COLO829 (cell line): ENCODE results near the gene MAN1B1.

Source experiments
- DNase-seq: peaks from one replicate; pipeline ENCODE4 v3.0.0; 2012; ENCODE audit warnings: low spot score

MAN1B1 gene

GRCh38 chr9:137068539-137069507 lies 18.0 kb upstream of the MAN1B1 start:
- no peak for DNase-seq

DNA sequence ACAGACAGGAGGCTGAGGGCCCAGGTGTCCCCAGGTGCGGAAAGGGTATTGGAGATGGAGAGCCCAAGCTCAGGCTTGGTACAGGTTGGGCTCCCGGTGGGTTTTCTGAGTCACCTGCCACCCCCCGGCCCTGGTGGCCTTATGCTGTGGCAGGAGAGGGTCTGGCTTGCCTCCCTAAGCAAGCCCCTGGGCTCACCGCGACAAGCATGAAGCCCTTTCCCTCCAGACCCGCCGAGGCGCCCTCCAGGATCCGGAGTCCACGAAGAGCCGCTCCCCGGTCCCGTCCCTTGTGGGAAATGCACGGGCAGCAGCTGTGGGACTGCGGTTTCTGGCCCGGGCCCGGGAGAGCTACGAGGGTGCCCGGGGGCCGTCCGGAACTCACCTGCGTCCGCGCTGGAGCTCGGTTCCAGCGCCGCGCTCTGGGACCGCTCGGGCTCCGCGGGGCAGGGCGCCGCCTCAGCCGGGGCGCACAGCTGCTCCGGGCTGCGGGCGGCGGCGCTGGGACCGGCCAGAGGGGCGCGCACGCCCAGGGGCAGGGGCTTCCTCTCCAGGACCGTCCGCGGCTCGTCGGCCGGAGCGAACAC lies 17.2 kb upstream of the MAN1B1 start:
- DNase-seq, result no peak

- DNase-seq, result peak; percentile 80
Measured at GRCh38 chr9:137070201-137070905, 16.4 kb upstream of the MAN1B1 start, which contains the start of gene SAPCD2. Gene SAPCD2, minus strand, starts transcription at chr9:137070557. Its CDS starts 97 bp downstream, at chr9:137070460.

DNA sequence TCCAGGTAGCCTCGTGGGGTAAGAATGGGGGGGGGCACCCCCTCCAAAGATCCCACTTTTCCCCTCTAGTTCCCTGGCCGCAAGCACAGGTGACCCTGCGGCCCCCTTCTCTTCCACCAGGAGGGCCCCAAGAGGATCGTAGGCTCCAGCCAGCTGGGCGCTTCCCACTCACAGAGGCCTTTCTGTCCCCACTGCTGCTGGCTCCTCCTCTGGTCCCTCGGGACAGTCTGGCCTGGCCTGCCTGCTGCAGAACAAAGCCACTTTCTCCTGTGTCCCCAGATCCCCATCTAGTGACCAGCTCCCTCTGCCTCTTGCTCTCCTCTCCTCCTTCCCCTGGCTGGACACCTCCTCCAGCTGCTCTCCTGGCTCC lies 15.9 kb upstream of the MAN1B1 start:
- DNase-seq, result no peak

DNA sequence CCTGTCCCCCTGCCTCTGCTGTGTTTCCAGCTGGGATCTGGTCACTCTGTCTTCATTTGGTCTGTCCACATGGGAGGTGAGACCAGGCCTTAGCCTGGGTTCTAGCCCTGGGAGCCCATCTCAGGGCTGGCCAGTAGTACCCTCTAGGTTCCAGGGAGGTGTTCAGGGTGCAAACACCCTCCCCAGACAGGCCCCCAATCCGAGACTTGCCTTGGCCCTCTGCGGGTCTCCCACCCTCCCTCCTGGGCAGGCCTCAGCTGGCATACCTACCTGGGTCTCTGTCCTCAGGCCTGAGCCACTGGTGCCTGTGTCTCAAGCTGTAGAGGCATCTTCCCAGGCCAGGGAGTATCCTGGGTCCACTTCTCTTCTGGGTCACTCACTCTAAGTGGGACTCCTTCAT lies 15.5 kb upstream of the MAN1B1 start:
- DNase-seq, result no peak

- no peak for DNase-seq
Measured at GRCh38 chr9:137073992-137074399, 12.8 kb upstream of the MAN1B1 start.

GRCh38 chr9:137074657-137075274 lies 12.0 kb upstream of the MAN1B1 start:
- DNase-seq, result no peak

DNA sequence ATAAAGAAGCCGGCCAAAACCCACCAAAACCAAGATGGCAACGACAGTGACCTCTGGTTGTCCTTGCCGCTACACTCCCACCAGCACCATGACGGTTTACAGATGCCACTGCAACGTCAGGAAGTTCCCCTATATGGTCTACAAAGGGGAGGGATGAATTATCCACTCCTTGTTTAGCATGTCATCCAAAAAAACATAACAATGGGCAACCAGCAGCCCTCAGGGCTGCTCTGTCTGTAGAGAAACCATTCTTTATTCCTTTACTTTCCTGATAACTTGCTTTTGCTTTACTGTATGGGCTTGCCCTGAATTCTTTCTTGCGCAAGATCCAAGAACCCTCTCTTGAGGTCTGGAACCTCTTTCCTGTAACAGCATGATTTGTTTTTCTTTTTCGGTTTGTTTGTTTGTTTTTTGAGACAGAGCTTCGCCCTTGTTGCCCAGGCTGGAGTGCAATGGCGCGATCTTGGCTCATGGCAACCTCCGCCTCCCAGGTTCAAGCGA lies 11.5 kb upstream of the MAN1B1 start:
- no peak for DNase-seq

DNA sequence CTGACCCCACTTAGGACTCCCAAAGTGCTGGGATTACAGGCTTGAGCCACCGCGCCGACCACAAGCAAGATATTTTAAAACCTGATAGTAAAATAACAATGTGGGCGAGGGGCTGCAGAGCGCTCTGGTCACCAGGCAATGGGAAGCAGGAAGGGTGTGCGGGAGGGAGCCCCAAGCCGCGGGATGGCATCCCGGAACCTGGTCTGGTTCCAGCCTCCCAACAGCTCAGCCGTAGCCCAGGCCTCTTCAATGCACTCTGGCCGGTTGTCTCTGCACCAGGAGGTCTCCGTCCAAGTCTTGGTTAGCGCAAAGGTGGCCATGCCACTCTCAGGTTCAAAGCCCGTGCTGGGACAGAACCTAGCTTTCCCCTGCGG lies 10.2 kb upstream of the MAN1B1 start:
- no peak for DNase-seq

- no peak for DNase-seq
Measured at GRCh38 chr9:137077010-137077747, 9.6 kb upstream of the MAN1B1 start, which contains the start of gene UAP1L1. Gene UAP1L1, plus strand, starts transcription at chr9:137077517. Its CDS starts 16 bp downstream, at chr9:137077533.

DNA sequence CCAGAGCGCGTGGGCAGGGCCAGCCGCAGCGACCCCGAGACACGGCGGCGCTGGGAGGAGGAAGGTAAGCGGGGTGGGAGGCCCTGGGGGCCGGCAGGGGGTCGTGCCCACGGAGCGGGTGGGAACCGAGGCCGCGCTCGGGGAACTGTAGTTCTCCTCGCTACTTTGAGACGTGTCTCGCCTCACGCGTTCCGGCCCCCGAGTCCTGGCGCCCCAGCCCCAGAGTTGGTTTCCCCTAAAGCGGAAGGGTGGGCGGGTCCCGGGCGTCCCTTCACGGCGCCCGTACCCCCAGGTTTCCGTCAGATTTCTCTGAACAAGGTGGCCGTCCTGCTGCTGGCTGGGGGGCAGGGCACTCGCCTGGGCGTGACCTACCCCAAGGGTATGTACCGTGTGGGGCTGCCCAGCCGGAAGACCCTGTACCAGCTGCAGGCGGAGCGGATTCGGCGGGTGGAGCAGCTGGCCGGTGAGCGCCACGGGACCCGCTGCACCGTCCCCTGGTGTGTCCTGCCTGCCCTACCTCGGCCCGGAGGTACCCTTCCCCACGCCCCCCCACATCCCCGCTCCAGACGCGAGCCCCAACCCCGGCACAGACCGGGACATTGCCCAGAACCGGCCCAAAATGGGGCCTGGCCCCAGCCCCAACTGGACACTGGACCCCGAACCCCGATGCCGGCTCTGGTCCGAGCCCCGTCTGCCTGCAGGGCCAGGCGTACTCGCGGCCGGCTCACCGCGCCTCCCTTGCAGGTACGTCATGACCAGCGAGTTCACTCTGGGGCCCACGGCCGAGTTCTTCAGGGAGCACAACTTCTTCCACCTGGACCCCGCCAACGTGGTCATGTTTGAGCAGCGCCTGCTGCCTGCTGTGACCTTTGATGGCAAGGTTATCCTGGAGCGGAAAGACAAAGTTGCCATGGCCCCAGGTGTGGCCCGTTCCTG lies 8.8 kb upstream of the MAN1B1 start:
- DNase-seq, result no peak

DNA sequence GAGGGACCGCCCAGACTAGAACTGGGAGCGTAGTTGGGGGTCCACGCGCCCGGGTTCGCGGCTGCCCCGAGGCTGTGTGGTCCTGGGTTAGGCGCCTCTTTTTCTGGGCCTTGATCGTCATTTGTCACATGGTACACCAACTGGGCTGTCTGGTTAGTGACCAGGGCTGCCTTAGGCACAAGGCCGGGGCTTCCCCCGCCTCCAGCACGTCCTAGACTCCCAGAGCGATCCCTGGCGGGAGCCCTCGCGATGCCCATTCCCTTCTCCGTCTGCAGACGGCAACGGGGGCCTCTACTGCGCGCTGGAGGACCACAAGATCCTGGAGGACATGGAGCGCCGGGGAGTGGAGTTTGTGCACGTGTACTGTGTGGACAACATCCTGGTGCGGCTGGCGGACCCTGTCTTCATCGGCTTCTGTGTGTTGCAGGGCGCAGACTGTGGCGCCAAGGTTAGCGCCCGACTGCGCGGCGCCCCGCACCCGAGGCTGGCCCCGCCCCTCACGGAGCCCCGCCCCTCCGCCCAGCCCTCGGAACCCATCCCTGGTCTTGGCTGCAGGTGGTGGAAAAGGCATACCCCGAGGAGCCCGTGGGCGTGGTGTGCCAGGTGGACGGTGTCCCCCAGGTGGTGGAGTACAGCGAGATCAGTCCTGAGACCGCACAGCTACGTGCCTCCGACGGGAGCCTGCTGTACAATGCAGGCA lies 7.9 kb upstream of the MAN1B1 start:
- no peak for DNase-seq

DNA sequence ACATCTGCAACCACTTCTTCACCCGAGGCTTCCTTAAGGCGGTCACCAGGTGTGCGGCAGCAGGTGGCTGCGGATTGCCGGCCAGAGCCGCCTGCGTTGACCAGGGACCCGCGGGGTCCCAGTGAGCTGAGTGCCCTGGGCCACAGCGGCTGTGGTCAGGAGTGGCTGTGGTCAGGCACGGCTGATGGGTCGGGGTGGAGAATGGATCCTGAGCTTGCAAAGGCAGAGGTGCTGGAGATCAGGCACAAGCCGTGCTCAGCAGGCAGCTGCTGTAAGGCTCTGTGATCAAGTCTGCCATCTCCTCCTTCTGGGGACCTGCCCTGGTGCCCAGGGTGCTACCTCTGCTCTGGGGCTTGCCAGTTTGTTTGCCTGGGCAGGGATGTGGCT lies 7.4 kb upstream of the MAN1B1 start:
- no peak for DNase-seq

DNA sequence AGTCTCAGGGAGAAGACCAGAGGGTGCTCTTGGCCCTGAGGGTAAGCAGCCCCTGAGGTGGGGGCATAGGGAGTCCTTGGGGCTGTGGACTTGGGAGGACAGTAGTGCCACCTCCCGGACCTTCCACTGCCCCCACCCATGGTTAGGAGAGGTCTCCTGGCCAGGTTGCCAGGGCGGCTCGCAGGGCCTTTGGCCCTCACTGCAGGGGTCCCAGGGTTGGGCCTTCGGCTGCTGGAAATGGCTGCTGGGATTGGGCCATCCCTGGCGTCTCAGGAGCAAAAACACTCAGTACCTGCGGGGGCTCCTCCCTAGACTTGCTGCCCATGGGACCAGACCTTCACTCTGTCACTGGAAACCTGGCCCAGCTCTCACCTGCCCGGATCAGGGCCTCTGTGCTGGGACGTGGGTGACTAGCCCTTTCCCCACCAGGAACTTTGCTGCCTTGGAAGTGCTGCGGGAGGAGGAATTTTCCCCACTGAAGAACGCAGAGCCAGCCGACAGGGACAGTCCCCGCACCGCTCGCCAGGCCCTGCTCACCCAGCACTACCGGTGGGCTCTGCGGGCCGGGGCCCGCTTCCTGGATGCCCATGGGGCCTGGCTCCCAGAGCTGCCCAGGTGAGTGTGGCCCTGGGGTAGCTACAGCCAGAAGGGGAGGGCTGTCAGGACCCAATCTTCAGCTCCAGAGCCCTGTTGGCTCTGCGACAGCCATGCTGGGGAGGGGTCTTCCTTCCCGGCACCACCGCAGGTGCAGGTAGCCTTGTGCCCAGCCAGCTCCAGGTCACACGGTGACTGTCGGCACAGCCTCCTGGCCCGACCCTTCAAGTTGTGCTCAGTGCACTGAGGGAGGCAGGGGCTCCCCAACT lies 6.3 kb upstream of the MAN1B1 start:
- no peak for DNase-seq

DNA sequence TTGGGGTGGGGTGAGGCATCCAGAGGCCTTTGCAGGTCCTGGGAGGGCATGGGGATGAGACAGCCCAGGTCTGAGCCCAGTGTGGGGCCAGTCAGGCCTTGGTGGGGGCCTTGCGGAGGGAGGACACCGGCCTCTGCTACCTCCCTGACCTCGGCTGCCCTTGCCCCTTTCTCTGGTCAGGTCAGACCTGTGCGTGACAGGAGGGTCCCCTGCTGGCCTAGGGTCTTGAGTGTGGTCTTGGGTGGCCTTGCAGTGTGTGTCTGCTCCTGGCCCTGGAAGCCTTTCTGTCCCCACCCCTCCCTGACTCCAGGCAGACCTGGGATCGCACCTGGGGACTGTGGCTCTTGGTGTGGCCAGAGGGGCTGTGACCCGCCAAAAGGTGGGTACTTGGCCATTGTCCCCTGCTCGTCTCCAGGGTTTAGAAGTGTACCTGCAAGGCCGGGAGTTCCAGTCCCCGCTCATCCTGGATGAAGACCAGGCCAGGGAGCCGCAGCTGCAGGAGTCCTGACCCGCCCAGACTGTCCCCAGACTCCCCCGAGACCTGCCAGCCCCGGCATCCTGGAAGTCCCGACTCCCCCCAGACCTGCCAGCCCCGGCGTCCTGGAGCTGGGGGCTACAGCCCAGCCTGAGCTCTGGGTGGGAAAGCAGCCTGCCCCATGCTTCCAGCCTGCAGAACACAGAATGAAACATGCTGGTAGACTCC lies 4.4 kb upstream of the MAN1B1 start:
- DNase-seq, result no peak

GRCh38 chr9:137082925-137083290 lies 3.9 kb upstream of the MAN1B1 start:
- DNase-seq, result no peak

DNA sequence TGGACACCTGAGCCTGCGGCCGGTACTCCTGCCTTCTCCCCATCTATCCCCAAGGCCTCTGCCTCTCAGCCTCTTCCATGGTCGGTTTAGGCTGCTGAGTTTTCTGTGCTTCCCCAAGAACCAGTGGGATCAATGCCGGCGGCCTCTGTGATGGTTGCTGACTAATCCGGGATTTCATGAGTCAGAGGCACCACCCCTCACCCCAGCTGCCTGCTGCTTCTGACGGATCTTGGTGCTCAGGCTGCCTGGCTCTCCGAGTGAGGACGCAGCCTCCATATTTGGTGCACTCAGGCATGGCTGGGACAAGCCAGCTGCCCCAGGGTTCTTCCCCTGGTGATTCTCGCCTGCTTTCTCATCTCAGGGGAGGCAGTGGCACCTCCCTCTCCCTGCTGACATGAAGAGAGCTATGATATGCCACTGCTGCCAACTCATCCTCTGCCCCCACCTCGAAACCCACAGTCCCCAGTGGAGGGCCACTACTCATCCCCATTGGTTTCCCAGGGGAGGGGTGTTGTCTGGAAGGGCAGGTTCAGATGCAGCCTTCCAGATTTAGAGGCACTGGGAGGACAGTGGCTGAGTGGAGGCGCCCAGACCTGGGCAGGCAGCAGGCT lies 3.3 kb upstream of the MAN1B1 start:
- DNase-seq, result peak; percentile 73

DNA sequence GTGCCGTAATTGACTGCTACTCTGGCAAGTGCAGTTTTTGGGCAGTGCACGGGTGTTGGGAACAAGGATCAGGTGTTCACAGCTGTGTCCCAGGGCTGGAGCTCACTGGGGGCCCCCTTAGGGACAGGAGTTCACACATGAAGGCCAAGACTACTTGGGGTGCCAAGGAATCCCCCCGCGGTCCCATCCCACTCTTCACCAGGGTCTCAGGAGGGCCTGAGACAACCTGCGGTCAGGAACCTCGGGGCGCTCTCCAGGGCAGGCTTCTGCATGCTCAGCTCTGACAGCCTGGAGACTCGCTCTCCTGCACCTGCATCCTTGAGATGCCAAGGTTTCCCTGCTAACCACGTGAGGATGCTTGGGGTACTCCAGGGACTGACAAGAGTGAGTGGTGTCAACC lies 2.3 kb upstream of the MAN1B1 start:
- DNase-seq, result no peak
